Esophagus squamous epithelium (tissue), 4 donors: ENCODE measurements around the gene PARD6B.

Source experiments
- CTCF ChIP-seq, 6 experiments: fragments of 450-650 bp in 4 of 6; fragments of 200-600 bp in 2 of 6; sonication (generic) in 2 of 6; IDR thresholded peaks; one replicate each; pipeline ENCODE4 v1.5.1; 2016 to 2019; ENCODE audit warnings: antibody characterized with exemption in 6 of 6, mild to moderate bottlenecking in 4 of 6, moderate library complexity in 4 of 6
- POLR2A ChIP-seq, 4 donors: fragments of 450-650 bp; IDR thresholded peaks; one replicate each; pipeline ENCODE4 v1.6.1; 2017; ENCODE audit warnings: antibody characterized with exemption in 4 of 4, mild to moderate bottlenecking in 4 of 4, moderate library complexity in 3 of 4

- TF ChIP-seq CTCF (IDR thresholded peaks at IDR 0.05) (no peak), POLR2A (IDR thresholded peaks at IDR 0.05) (no peak)
Observed at GRCh38 chr20:50716518-50716917, 14.9 kb upstream of the PARD6B start.
